Measurements from ENCODE around the gene CLEC2B.

DNA sequence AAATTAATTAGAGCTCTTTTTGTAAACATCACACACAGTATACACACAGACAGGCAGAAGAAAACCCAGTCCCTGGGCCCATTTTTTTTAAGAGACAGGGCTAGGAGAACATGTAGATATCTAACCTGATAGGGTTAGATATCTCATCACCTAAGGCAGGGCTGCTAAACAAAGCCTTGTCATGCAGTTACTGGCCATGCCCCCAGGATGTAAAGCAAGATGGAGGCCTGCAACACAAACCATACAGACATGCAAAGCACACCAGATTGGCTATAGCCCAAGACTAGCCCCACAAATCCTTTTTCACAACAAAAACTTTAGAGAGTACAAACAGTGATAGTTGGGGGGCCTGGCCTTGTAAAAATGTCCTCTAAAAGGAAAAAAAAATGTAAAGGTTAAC, 42.6 kb upstream of the CLEC2B start:
- TF ChIP-seq, protein P1, sequence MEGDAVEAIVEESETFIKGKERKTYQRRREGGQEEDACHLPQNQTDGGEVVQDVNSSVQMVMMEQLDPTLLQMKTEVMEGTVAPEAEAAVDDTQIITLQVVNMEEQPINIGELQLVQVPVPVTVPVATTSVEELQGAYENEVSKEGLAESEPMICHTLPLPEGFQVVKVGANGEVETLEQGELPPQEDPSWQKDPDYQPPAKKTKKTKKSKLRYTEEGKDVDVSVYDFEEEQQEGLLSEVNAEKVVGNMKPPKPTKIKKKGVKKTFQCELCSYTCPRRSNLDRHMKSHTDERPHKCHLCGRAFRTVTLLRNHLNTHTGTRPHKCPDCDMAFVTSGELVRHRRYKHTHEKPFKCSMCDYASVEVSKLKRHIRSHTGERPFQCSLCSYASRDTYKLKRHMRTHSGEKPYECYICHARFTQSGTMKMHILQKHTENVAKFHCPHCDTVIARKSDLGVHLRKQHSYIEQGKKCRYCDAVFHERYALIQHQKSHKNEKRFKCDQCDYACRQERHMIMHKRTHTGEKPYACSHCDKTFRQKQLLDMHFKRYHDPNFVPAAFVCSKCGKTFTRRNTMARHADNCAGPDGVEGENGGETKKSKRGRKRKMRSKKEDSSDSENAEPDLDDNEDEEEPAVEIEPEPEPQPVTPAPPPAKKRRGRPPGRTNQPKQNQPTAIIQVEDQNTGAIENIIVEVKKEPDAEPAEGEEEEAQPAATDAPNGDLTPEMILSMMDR (IDR thresholded peaks at IDR 0.05; ENCODE audit: borderline replicate concordance, extremely low read depth, low read length, poor library complexity, severe bottlenecking), result no peak
- no peak for TF ChIP-seq EZH2 (IDR thresholded peaks at IDR 0.05; ENCODE audit: borderline replicate concordance, low read depth, low read length, severe bottlenecking)
